H1 (cell line): ENCODE data around the gene STIMATE. TPM values are rescaled to one million over a fixed set of nuclear protein-coding genes. Genes with fewer than 3 reads are reported as not detected.

Experiments
- CTCF ChIA-PET: fragments of 300-600 bp; sonication (Branson Sonifier 250); formaldehyde crosslinking; loops from one replicate; lab custom pipeline; 2021; ENCODE audit not compliant: partially characterized antibody; lab: Charles Lee
- POLR2A ChIA-PET: fragments of 300-600 bp; sonication (Branson Sonifier 250); formaldehyde crosslinking; loops from one replicate; lab custom pipeline; 2021; ENCODE audit warnings: inconsistent platforms; ENCODE audit not compliant: partially characterized antibody; lab: Charles Lee
- DNase-seq, 2 experiments: peaks; one replicate each; pipeline versions ENCODE4 v3.0.0 to v3.0.0-alpha.2; 2010 to 2022; ENCODE audit warnings: low spot score in 2 of 2, low read depth in 1 of 2, mixed read lengths in 1 of 2
- FAIRE-seq: peaks from 2 replicates; lab custom pipeline; 2011; peaks lifted over from hg19 to GRCh38; lab: Jason Lieb, UNC
- H2AFZ ChIP-seq: 2 replicates; pipeline ENCODE4 v1.8.1; 2012; ENCODE audit warnings: low read length, inconsistent platforms
- H2AK5ac ChIP-seq: 2 replicates; pipeline ENCODE4 v1.6.1; 2013; ENCODE audit warnings: low read depth, low read length
- H2BK120ac ChIP-seq: replicated peaks from 2 replicates; pipeline ENCODE3; 2013; ENCODE audit warnings: low read depth, low read length, inconsistent platforms
- H2BK12ac ChIP-seq: 2 replicates; pipeline ENCODE4 v1.6.1; 2013; ENCODE audit warnings: low read depth, low read length
- H2BK15ac ChIP-seq: 2 replicates; pipeline ENCODE4 v1.6.1; 2013; ENCODE audit warnings: low read length
- H2BK20ac ChIP-seq: 2 replicates; pipeline ENCODE4 v1.6.1; 2013; ENCODE audit warnings: low read length
- H2BK5ac ChIP-seq: 2 replicates; pipeline ENCODE4 v1.6.1; 2013; ENCODE audit warnings: low read depth, low read length
- H3K14ac ChIP-seq: 2 replicates; pipeline ENCODE4 v1.6.1; 2013; ENCODE audit warnings: inconsistent platforms; ENCODE audit not compliant: insufficient read length
- H3K18ac ChIP-seq: 2 replicates; pipeline ENCODE4 v1.6.1; 2013; ENCODE audit warnings: low read length; ENCODE audit errors: extremely low read depth
- H3K23ac ChIP-seq: 2 replicates; pipeline ENCODE4 v1.6.1; 2013; ENCODE audit warnings: inconsistent platforms; ENCODE audit not compliant: insufficient read length
- H3K23me2 ChIP-seq: 2 replicates; pipeline ENCODE4 v1.6.1; 2013; ENCODE audit warnings: low read depth, low read length
- H3K27ac ChIP-seq: 2 replicates; pipeline ENCODE4 v1.6.1; 2011; ENCODE audit warnings: low read depth, low read length, inconsistent platforms
- H3K27me3 ChIP-seq, 4 experiments: replicated peaks in 1 of 4; 1 replicate in 1 of 4; 2 replicates in 3 of 4; pipeline versions ENCODE4 v1.6.1 to v1.8.1; 2011 to 2013; ENCODE audit warnings: low read length in 3 of 4, mild to moderate bottlenecking in 3 of 4, inconsistent platforms in 2 of 4, mixed read lengths in 2 of 4, moderate library complexity in 1 of 4; ENCODE audit not compliant: control insufficient read depth in 3 of 4, insufficient read depth in 3 of 4; ENCODE audit errors: extremely low read depth in 1 of 4
- H3K36me3 ChIP-seq, 4 experiments: 2 replicates each; pipeline versions ENCODE4 v1.6.1 to v1.8.1; 2011 to 2013; ENCODE audit warnings: mild to moderate bottlenecking in 4 of 4, low read length in 3 of 4, moderate library complexity in 2 of 4, control low read depth in 1 of 4, inconsistent platforms in 1 of 4; ENCODE audit not compliant: insufficient read depth in 4 of 4, control insufficient read depth in 2 of 4
- H3K4ac ChIP-seq: replicated peaks from 2 replicates; pipeline ENCODE3; 2013; ENCODE audit warnings: low read length, low read depth, mixed read lengths, inconsistent platforms; ENCODE audit not compliant: insufficient read length
- H3K4me1 ChIP-seq, 4 experiments: replicated peaks in 1 of 4; 1 replicate in 1 of 4; 2 replicates in 3 of 4; pipeline versions ENCODE4 v1.6.1 to v1.8.1; 2011 to 2013; ENCODE audit warnings: low read length in 3 of 4, inconsistent platforms in 2 of 4, mixed read lengths in 1 of 4; ENCODE audit not compliant: insufficient read depth in 4 of 4, control insufficient read depth in 3 of 4
- H3K4me2 ChIP-seq, 2 experiments: 2 replicates each; pipeline versions ENCODE4 v1.6.1 to v1.8.1; 2011 to 2013; ENCODE audit warnings: low read depth in 2 of 2, low read length in 2 of 2, control low read depth in 1 of 2, inconsistent platforms in 1 of 2, mild to moderate bottlenecking in 1 of 2; ENCODE audit not compliant: insufficient read depth in 1 of 2
- H3K4me3 ChIP-seq, 4 experiments: fragments of 200-600, 300-600 bp in 1 of 4; sonication (generic), shearing (Covaris generic), sonication (Bioruptor Twin) in 1 of 4; 2 replicates each; pipeline versions ENCODE4 v1.5.1 to v1.8.1; 2011 to 2016; ENCODE audit warnings: low read length in 4 of 4, low read depth in 3 of 4, control low read depth in 2 of 4, inconsistent platforms in 2 of 4, mild to moderate bottlenecking in 2 of 4, mixed read lengths in 1 of 4, moderate library complexity in 1 of 4; ENCODE audit not compliant: insufficient read depth in 2 of 4; ENCODE audit errors: extremely low read depth in 1 of 4
- H3K56ac ChIP-seq: replicated peaks from 2 replicates; pipeline ENCODE3; 2013; ENCODE audit warnings: low read depth, mild to moderate bottlenecking, mixed read lengths, low read length, inconsistent platforms; ENCODE audit not compliant: insufficient read length
- H3K79me1 ChIP-seq: 2 replicates; pipeline ENCODE4 v1.6.1; 2013; ENCODE audit warnings: low read depth, low read length, control low read depth
- H3K79me2 ChIP-seq, 2 experiments: 2 replicates each; pipeline versions ENCODE4 v1.6.1 to v1.8.1; 2012 to 2013; ENCODE audit warnings: low read length in 2 of 2, mild to moderate bottlenecking in 2 of 2, inconsistent platforms in 1 of 2; ENCODE audit not compliant: insufficient read depth in 2 of 2, control insufficient read depth in 1 of 2
- H3K9ac ChIP-seq, 4 experiments: replicated peaks in 1 of 4; 1 replicate in 1 of 4; 2 replicates in 3 of 4; pipeline versions ENCODE4 v1.6.1 to v1.8.1; 2011 to 2013; ENCODE audit warnings: low read depth in 3 of 4, low read length in 3 of 4, control low read depth in 2 of 4, mild to moderate bottlenecking in 2 of 4, moderate library complexity in 2 of 4, inconsistent platforms in 1 of 4; ENCODE audit errors: extremely low read depth in 1 of 4
- H3K9me3 ChIP-seq, 2 experiments: 2 replicates each; pipeline versions ENCODE4 v1.6.1 to v1.8.1; 2012 to 2013; ENCODE audit warnings: mild to moderate bottlenecking in 2 of 2, moderate library complexity in 2 of 2, control low read depth in 1 of 2, inconsistent platforms in 1 of 2, low read depth in 1 of 2, low read length in 1 of 2, mixed read lengths in 1 of 2; ENCODE audit not compliant: insufficient read depth in 2 of 2
- H4K20me1 ChIP-seq, 2 experiments: replicated peaks in 1 of 2; 2 replicates each; pipeline versions ENCODE3 to v1.8.1; 2011 to 2013; ENCODE audit warnings: inconsistent platforms in 2 of 2, low read length in 2 of 2, mild to moderate bottlenecking in 1 of 2; ENCODE audit not compliant: insufficient read depth in 2 of 2, control insufficient read depth in 1 of 2
- H4K5ac ChIP-seq: 2 replicates; pipeline ENCODE4 v1.6.1; 2013; ENCODE audit warnings: low read length, low read depth, mixed read lengths, inconsistent platforms; ENCODE audit not compliant: insufficient read length
- H4K8ac ChIP-seq: 2 replicates; pipeline ENCODE4 v1.8.0; 2013; ENCODE audit warnings: mild to moderate bottlenecking, moderate library complexity, low read length, inconsistent platforms; ENCODE audit not compliant: insufficient read depth; ENCODE audit errors: extremely low read depth
- H4K91ac ChIP-seq: replicated peaks from 2 replicates; pipeline ENCODE3; 2013; ENCODE audit warnings: low read length, mixed read lengths, inconsistent platforms; ENCODE audit not compliant: insufficient read length
- CHD1 ChIP-seq: IDR thresholded peaks from 2 replicates; pipeline ENCODE4 v1.6.1; 2012; ENCODE audit warnings: low read depth, low read length, improper control_type of control experiment
- CTCF ChIP-seq, 3 experiments: IDR thresholded peaks; 1 replicate in 2 of 3; 2 replicates in 1 of 3; pipeline versions ENCODE4 v1.5.1 to v1.6.1; 2011; ENCODE audit warnings: low read length in 3 of 3, mild to moderate bottlenecking in 3 of 3, inconsistent platforms in 2 of 3, low read depth in 1 of 3, moderate library complexity in 1 of 3; ENCODE audit not compliant: insufficient read depth in 1 of 3; ENCODE audit errors: control extremely low read depth in 1 of 3
- EZH2 ChIP-seq: fragments of 200-600 bp; sonication (generic); IDR thresholded peaks from 2 replicates; pipeline ENCODE4 v1.7.1; 2012; ENCODE audit warnings: low read depth, mild to moderate bottlenecking, moderate library complexity, low read length, inconsistent platforms; ENCODE audit not compliant: severe bottlenecking
- KDM4A ChIP-seq: IDR thresholded peaks from one replicate; pipeline ENCODE4 v1.7.1; 2012; ENCODE audit warnings: low read depth, mild to moderate bottlenecking, moderate library complexity, low read length, inconsistent platforms; ENCODE audit not compliant: severe bottlenecking
- MAFK ChIP-seq: IDR thresholded peaks from 2 replicates; pipeline ENCODE4 v1.6.1; 2012; ENCODE audit warnings: low read depth, mild to moderate bottlenecking, improper control_type of control experiment, low read length
- MAX ChIP-seq: IDR thresholded peaks from 2 replicates; pipeline ENCODE4 v1.6.1; 2012; ENCODE audit warnings: inconsistent platforms
- TEAD4 ChIP-seq: IDR thresholded peaks from 2 replicates; pipeline ENCODE4 v1.6.1; 2012; ENCODE audit warnings: low read depth, low read length, inconsistent platforms, mixed read lengths
- WGBS, 2 experiments: shearing (Covaris generic) in 1 of 2; methylation state at CpG; one replicate each; pipeline versions ENCODE4 v1.1.6 to v1.1.7; 2013 to 2015; ENCODE audit warnings: low lambda C conversion rate in 2 of 2, mixed read lengths in 2 of 2, inconsistent platforms in 1 of 2, low coverage in 1 of 2, missing lambda C conversion rate in 1 of 2; ENCODE audit not compliant: insufficient replicate concordance in 2 of 2, insufficient coverage in 1 of 2, insufficient read length in 1 of 2; ENCODE audit errors: extremely low coverage in 1 of 2, missing lambda C conversion rate in 1 of 2; 5-methylcytosine and 5-hydroxymethylcytosine counted together
- polyA plus RNA-seq, 7 experiments: library from polyadenylated mRNA; depleted of rRNA in 3 of 7; stranded (reverse) in 5 of 7; unstranded in 2 of 7; fragments of >200 nt in 5 of 7; fragments of 200-250 nt in 2 of 7; gene quantifications; 1 replicate in 5 of 7; 2 replicates in 1 of 7; 4 replicates in 1 of 7; pipeline versions ENCODE4 v1.2.1 to v1.2.3, GENCODE V29; 2011 to 2013; ENCODE audit warnings: missing spikeins in 2 of 7, mixed read lengths in 2 of 7
- total RNA-seq: library from RNA; stranded (reverse); fragmentation: NEBNext Ultra II Directional; extraction: Animal tissue kit (Norgen Biotek cat#: 25700); gene quantifications from 2 replicates; pipeline ENCODE4 v1.2.1, GENCODE V29; 2021

STIMATE gene
- total and polyA plus RNA-seq, 2 of the 8 experiments (the other 6 are each of a cell fraction or from before 2014, with no cell fraction given): 17.5 to 22.1 TPM

- no peaks in the 10 kb centered on the region for H3K79me2 ChIP-seq
- H3K4me1 ChIP-seq: no peaks in the 10 kb centered on the region
- TF ChIP-seq CTCF (IDR thresholded peaks at IDR 0.05; ENCODE audit: control extremely low read depth in 1 of 3, insufficient read depth in 1 of 3, low read depth in 1 of 3, low read length in 3 of 3): no peak
- TF ChIP-seq MAX: no peak
- no peak for TF ChIP-seq MAFK
- no peak for TF ChIP-seq CHD1
- no peak for TF ChIP-seq KDM4A
- no peak for TF ChIP-seq EZH2
- TF ChIP-seq TEAD4: no peak
- TF ChIP-seq, all 59 proteins: peak for 0
- H3K4ac ChIP-seq: no peak overlapping the region
- WGBS, 2 experiments: 89% methylated on average over 5 of the region's 5 CpGs; no CpG with 5 or more reads in 1 of the 2 experiments
- H3K9me3 ChIP-seq: no peaks in the 10 kb centered on the region
- no peak overlapping the region for H2AFZ ChIP-seq
- H3K27me3 ChIP-seq: no peaks in the 10 kb centered on the region
- CTCF ChIA-PET: interaction anchor here (0.9 to 2.2 kb wide), 4 partner anchors 9 to 77 kb away, joined by 3 to 6 read pairs (median 4); no protein-coding TSS in a partner anchor
- H3K4me2 ChIP-seq: no peak overlapping the region
- POLR2A ChIA-PET: no interaction called here
- H3K18ac ChIP-seq: no peak overlapping the region
- no peaks in the 10 kb centered on the region for H3K79me1 ChIP-seq
- H3K14ac ChIP-seq: no peak overlapping the region
- H3K4me3 ChIP-seq: no peak overlapping the region
- H2BK15ac ChIP-seq: no peak overlapping the region
- H4K91ac ChIP-seq: no peak overlapping the region
- no peak overlapping the region for H2AK5ac ChIP-seq
- H2BK20ac ChIP-seq: no peak overlapping the region
- H2BK5ac ChIP-seq: no peak overlapping the region
- no peak overlapping the region for H4K8ac ChIP-seq
- H3K27ac ChIP-seq: no peak overlapping the region
- H3K23ac ChIP-seq: no peak overlapping the region
- FAIRE-seq: no peak
- no peak overlapping the region for H4K5ac ChIP-seq
- H3K36me3 ChIP-seq: no peaks in the 10 kb centered on the region
- H3K23me2 ChIP-seq: no peaks in the 10 kb centered on the region
- no peak overlapping the region for H3K56ac ChIP-seq
- H2BK12ac ChIP-seq: no peak overlapping the region
- peaks cover 0 to 6% of the 10 kb centered on the region in 2 experiments for H4K20me1 ChIP-seq
- H2BK120ac ChIP-seq: no peak overlapping the region
- no peak overlapping the region for H3K9ac ChIP-seq
- DNase-seq: no peak
Measured at GRCh38 chr3:52857864-52858263, 39.5 kb downstream of the STIMATE start.
